Measurements from ENCODE around the gene SLC38A3.
"Not testable (repeated sequence)": the region's sequence is repeated elsewhere in the genome, so short reads cannot be mapped to it uniquely, and the experiment has no call there.

Gene SLC38A3

DNA sequence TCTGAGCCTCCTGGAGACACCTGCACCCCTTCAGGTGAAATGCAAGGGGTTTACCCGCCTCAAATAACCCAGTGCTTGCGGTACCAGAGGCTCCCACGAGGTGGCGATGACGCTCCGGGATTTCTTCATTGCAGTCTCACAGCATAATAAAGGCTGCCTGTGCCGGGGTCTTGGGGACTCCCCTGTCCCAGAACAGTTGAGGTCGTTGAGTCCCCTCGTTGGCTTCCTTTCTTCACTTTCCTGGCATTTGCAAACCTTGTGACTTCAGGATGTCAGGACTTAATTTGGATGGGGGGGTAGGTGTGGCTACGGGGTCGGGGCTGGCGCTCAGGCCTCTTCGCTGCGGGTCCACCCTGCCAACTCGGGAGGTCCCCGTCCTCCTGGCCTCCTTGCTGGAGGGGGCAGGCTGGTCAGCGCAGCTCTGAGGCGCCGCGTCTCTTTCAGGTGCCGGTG is 12.4 kb upstream of the SLC38A3 start:
- DNase-seq: peak; percentile 88

- no peak for DNase-seq
Observed at GRCh38 chr3:50193286-50193685, 11.8 kb upstream of the SLC38A3 start.

GRCh38 chr3:50193746-50194127 is 11.3 kb upstream of the SLC38A3 start:
- no peak for DNase-seq

- peak; percentile 88 for DNase-seq
Observed at GRCh38 chr3:50194128-50194902, 10.8 kb upstream of the SLC38A3 start.

DNA sequence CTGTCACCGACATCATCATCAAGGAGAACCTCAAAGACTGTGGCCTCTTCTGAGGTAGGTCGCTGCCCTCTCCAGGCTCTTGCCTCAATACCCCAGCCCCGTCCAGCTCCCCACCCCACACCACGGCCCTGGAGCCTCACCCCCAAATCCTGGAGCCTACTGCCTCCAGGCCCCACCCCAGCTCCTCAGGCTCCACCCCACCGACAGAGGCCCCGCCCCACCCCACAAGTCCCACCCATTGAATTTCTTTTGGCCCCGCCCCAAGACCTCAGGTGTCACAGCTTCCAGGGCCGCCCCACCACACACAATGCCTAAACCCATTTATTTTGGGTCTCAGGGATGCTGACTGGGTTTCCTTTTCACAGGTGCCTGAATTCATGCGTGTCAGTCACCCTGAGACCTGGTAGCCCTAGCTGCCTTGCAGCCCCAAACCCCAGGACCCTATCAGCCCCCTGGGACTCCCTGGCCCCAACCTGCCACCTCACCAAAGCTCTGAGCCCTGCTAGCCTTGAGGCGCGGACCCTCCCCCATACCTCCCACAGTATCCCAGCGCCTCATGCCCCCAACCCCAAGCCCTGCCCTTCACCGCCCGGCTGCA is 10.1 kb upstream of the SLC38A3 start:
- DNase-seq: no peak

DNA sequence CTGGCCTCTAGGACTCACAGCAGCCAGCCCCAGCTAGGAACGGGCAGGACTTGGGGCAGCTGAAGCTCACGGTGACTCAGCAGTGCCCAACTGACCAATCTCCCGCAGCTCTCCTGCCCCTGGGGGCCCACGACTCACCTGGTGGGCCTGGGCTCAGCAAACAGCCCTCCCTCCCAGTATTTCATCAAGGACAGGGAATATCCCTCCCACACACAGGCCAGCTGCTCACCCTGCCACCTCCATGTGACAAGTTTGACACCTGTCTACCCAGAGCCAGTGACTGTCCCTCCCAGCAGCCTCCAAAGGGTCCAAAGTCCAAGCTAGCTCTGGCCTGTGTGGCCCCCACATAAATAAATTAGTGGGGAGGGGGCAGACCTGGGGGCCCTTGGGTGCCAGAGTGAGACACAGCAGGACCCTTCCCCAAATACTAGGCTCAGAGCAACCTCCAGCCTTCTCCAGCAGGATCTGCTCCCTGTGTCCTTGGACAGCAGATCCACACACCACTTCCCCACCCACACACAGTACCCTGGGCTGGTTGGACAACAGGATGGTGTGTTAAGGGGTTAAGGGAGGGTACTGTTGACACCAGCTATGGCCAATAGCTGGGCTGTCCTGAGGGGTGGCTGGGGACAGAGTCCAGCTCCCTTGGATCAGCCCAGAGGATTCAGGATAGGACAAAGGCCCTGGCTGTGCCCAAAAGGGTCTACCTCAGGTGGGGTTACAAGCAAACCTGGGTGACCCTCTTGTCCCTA is 9.4 kb upstream of the SLC38A3 start:
- DNase-seq: no peak

DNA sequence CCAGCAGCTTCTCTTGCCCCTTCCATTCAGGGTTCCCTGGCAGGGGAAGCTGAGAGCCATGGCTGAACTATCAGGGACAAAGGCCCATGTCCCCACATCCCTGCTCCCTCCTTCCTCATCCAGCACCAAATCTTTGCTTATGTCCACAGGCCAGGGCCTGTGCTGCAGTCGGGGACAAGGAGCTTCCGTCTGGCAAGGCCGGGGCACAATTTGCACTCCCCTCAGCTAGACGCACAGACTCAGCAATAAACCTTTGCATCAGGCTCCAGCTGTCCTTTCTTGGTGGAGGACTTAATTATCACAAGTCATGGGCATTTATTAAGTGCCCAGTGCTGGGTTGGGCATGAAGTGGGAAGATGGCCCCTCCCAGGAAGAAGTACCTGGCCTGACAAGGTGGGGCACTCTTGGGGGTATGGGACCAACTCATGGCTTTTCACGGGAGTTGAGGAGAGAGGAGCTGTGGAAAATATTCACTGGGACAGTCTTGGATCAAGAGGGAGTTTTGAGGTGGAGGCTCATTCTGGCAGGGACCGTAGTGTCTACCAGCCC is 8.7 kb upstream of the SLC38A3 start:
- no peak for DNase-seq

DNA sequence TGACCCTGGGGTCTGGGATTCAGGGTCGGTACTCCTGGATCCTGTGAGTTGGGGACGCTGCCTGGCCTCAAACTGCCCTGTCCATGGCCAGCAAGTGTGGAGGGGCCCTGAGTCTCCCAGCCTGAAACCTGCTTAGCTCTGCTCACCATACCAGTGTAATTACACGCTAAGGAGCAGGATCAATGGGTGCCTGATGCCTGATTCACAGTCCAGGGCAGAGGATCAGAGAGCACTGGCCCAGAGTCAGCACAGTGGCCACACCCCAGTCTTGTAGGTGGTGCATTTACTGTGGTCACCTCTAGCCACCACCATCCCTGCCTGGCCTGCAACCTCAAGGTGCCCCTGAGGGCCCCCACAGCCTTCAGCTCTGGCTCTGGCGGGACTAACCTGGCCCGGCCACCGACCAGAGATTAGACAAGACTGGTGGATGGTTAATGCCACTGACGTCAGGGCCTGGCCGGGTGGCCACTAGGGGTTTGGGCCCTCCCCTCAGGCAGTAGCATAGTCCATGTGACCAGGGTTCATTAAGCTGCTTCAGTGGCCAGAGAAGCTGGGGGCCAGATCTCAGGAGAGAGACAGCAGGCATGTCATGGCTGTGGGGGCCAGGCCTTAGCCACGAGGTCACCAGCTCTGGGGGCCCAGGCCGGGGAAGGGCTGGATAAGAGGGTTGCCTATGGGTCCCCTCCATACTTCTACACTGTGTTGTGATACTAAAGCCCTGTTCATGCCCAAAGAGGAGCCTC is 3.3 kb upstream of the SLC38A3 start:
- DNase-seq: no peak

DNA sequence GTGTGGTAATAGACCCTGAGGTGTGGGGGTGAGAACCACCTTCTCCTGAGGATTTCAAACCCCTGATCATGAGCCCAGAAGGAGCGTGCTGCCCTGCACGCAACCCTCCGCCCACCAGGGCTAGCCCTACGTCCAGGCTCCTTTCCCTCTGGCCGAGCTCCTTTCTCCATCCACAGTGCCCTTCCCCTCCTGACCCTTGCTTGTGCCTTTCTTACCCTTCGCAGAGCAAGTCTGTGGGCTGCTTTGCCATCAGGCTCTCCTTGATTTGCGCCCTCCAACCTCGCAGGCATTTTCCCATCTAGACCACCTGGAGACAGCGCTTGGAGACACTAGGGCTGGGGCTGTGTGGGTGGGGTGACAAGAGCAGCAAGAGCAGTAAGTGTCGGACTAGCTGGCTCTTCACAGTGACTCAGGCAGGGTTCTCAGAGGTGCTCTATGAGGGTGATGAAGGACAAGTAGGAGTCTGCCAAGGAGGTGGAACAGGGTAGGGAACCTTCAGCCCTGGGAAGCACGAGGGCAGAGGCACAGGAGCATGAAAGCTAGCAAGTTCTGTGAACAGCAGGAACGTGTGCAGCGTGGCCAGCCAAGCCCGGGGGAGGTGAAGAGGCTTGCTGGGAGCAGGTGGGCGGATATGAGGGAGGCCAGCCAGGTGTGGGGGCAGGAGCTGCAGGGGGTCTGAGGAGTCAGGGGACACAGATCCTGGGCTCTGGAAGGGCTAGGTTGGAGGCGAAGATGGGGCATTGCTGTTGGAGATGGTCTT is 2.5 kb upstream of the SLC38A3 start:
- no peak for DNase-seq

DNA sequence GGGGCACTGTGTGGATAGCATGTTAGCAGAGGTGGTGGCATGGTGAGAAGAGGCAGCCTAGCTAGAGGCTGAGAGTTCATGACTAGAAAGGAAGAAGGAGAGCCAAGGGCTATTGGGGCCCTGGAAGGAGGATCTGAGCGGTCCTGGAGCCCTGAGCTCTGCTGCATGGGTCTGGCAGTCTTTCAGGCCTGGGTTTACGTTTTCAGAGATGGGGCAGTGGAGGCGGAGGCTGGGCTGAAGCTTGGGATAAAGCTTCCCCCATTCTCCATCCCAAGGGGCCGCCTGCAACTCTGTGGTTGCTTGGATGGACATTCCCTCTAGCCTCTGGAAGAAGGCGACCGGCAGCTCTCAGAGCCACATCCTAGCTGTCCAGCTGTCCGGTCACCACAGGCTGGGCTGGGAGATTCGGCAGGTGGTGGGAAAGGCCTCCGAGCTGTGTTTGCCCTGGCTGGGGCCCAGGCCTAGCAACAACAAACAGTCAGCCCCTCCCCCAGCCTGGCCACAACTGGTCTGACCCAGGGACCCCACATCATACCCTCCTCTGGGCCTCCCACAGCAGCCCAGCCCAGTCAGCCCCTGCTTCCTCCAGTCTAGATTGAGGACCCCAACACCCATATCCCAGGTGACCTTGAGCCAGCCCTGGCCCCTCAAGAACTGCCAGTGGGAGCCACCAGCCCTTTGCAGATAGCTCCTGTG is 1.8 kb upstream of the SLC38A3 start:
- no peak for DNase-seq

DNA sequence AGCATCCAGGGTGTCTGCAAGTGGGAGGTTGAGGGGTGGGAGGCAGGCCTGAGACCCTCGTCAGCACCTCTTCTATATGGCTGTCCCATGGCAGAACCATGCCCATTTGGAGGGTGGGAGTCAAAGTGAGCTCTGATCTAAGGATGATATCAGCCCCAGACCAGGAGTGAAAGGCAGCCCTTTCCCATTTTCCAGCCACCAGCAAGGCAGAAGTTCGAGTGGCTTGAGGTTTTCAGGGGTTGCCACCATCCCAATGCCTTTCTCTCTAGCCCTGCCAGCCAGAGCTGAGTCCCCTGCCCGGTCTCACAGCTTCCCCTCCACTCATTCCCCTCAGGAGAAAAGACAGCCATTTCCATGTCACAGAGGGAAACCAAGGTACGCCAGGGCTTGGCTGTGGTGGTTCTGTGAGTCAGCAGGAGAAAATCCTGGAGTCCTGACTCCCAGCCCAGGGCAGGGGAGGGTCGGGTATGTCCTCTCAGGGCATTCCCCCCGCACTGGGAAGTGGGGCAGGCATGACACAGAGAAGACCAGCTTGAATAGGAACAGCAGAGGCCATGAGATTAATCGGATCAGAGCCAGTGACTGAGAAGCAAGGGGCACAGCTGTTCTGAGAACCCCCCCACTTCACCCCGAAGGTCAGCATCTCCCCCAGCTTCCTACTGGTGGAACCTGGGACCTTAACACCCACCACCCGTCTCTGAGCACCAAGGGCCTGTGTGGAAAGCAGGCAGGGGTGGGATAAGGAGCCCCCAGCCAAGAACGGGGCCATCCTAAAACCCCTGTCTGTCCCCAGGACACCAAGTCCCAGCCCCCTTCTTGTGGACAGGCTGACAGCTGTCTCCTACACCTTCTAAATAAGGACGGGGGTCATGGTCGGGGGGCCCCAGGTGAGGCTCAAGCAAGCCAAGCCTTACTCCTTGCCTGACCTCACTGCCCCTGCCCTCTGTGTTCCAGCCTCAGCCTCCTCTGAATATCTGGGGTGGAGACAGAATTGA is 965 bp upstream of the SLC38A3 start:
- no peak for DNase-seq

GRCh38 chr3:50205413-50206276 is 574 bp downstream of the SLC38A3 start:
- peak; percentile 38 for DNase-seq

GRCh38 chr3:50207359-50208042 is 2.4 kb downstream of the SLC38A3 start:
- DNase-seq: no peak

GRCh38 chr3:50208677-50209344 is 3.7 kb downstream of the SLC38A3 start:
- no peak for DNase-seq

DNA sequence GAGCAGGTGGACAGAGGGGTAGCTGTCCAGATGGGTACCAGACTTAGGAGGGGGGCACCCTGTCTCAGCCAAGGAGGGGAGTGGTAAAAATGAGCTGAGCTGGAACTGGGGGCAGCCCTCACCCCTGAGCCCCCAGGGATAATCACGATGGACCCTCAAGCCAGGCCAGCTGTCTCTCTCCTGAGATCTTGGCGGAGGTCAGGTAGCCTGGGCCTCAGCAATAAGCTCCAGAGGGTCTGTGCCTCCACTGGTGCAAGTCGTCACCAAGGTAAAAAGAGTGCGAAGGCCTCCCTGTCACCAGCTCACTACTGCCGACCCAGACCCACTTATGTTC is 5.1 kb downstream of the SLC38A3 start:
- no peak for DNase-seq

DNA sequence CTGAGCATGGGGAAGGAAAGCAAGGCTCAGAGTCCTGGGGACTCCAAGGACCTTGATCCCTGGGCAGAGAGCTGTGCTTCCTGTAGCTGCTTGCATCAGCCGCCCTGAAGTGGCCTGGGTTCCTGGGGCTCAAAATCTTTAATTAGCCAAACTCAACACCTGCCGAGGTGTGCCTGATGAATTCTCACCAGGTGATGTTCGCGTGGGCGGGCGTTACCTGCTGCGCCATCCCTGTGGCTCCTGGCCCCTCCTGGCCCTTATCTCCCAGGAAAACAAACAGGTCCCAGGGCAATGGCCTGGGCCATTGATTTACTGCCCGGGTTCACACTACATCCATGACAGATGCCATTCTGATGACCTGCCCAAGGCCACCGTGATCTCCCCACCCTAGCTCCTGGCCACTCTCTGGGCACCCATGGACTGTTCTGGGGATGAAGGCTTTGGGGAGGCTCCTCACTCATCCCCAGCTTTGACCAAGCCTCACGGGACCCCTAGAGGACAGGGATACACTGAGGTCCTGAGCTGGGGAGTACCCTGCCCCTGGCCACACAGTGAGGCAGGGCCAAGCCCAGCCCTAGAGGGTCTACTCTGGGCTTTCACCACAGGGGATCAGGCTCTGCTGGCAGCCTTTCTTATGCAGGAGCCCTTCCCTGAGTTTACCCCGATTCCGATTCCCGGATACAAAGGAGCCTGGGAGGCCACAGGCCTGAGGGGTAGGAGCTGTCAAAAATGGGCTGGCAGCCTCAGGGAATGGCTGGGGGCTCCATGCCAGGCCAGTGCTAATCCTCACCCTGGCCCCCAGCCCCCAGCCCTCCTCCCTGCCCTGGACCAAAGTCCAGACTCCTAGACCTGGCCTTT is 5.7 kb downstream of the SLC38A3 start:
- no peak for DNase-seq

DNA sequence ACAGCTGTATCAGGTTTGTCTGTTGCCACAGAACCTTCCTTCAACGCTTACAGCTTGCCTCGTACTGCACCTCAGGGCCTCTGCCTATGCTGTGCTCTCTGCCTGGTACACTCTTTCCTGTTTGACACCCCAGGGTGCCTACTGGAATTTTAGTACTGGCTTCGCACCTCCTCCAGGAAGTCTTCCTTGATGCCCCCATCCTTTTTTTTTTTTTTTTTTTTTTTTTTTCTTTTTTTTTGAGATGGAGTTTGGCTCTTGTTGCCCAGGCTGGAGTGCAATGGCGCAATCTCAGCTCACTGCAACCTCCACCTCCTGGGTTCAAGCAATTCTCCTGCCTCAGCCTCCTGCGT is 6.3 kb downstream of the SLC38A3 start:
- not testable (repeated sequence) for DNase-seq
